WTC11 (cell line): ENCODE measurements around the gene MCFD2. TPM values are rescaled to one million over a fixed set of nuclear protein-coding genes. Genes with fewer than 3 reads are reported as not detected.
"Not testable (repeated sequence)": the region's sequence is repeated elsewhere in the genome, so short reads cannot be mapped to it uniquely, and the experiment has no call there.

Experiments used
- ATAC-seq: fragments of 200-7000 bp; cut with Tn5 transposase; 2 replicates; pipeline ENCODE4 v1.10.0; 2021; ENCODE audit warnings: mild to moderate bottlenecking, moderate library complexity
- CTCF ChIA-PET: fragments of 300-600 bp; sonication (Branson Sonifier 250); formaldehyde crosslinking; loops from one replicate; lab custom pipeline; 2021; ENCODE audit warnings: antibody characterized with exemption; lab: Charles Lee
- POLR2A ChIA-PET: fragments of 350-600 bp; sonication (Branson Sonifier 250); formaldehyde crosslinking; loops from one replicate; lab custom pipeline; 2021; ENCODE audit warnings: antibody characterized with exemption; lab: Charles Lee
- DNase-seq: peaks from one replicate; pipeline ENCODE4 v3.0.0; 2021; ENCODE audit warnings: low spot score
- H3K27ac Mint-ChIP-seq: 2 replicates; pipeline ENCODE4 v1.8.0; 2021; ENCODE audit warnings: mixed read lengths
- H3K27me3 Mint-ChIP-seq: 2 replicates; pipeline ENCODE4 v1.8.0; 2021; ENCODE audit warnings: low read depth, mild to moderate bottlenecking, moderate library complexity, mixed read lengths
- H3K36me3 Mint-ChIP-seq: 2 replicates; pipeline ENCODE4 v1.8.0; 2021; ENCODE audit warnings: mixed read lengths
- H3K4me1 Mint-ChIP-seq: 2 replicates; pipeline ENCODE4 v1.8.0; 2022; ENCODE audit warnings: mixed read lengths
- H3K4me3 Mint-ChIP-seq: 2 replicates; pipeline ENCODE4 v1.8.0; 2021; ENCODE audit warnings: mild to moderate bottlenecking, moderate library complexity, mixed read lengths
- H3K9me3 Mint-ChIP-seq: 2 replicates; pipeline ENCODE4 v1.8.0; 2021; ENCODE audit warnings: mixed read lengths
- CBFB ChIP-seq: sonication (generic); formaldehyde crosslinking; IDR thresholded peaks from 2 replicates; pipeline ENCODE4 v1.8.1; 2022; ENCODE audit warnings: mild to moderate bottlenecking, low read depth, missing genetic modification reagents
- CREB1 ChIP-seq: sonication (generic); formaldehyde crosslinking; IDR thresholded peaks from 2 replicates; pipeline ENCODE4 v1.8.0; 2023; ENCODE audit warnings: mild to moderate bottlenecking, missing genetic modification reagents
- EMX1 ChIP-seq: fragments of 250-450 bp; sonication (Bioruptor Pico); IDR thresholded peaks from 2 replicates; pipeline ENCODE4 v1.8.0; 2021; ENCODE audit warnings: mild to moderate bottlenecking
- FOXP1 ChIP-seq: sonication (generic); formaldehyde crosslinking; IDR thresholded peaks from 2 replicates; pipeline ENCODE4 v1.8.0; 2022; ENCODE audit warnings: missing genetic modification reagents, mild to moderate bottlenecking, moderate library complexity, borderline replicate concordance
- GTF2I ChIP-seq: fragments of 250-450 bp; sonication (Bioruptor Pico); conservative IDR thresholded peaks from 2 replicates; pipeline ENCODE4 v1.4.0; 2021; ENCODE audit warnings: mild to moderate bottlenecking
- NR1H2 ChIP-seq: sonication (generic); formaldehyde crosslinking; IDR thresholded peaks from 2 replicates; pipeline ENCODE4 v1.9.0; 2021; ENCODE audit warnings: mild to moderate bottlenecking, moderate library complexity, missing genetic modification reagents
- RELA ChIP-seq: sonication (generic); formaldehyde crosslinking; IDR thresholded peaks from 2 replicates; pipeline ENCODE4 v1.8.1; 2022; ENCODE audit warnings: missing genetic modification reagents, mild to moderate bottlenecking, borderline replicate concordance
- SOX15 ChIP-seq: fragments of 250-450 bp; sonication (Bioruptor Pico); IDR thresholded peaks from 2 replicates; pipeline ENCODE4 v1.9.0; 2021; ENCODE audit warnings: mild to moderate bottlenecking
- SP1 ChIP-seq: sonication (generic); formaldehyde crosslinking; conservative IDR thresholded peaks from 2 replicates; pipeline ENCODE4 v1.8.1; 2022; ENCODE audit warnings: missing genetic modification reagents
- TEAD4 ChIP-seq: sonication (generic); formaldehyde crosslinking; IDR thresholded peaks from 2 replicates; pipeline ENCODE4 v1.8.0; 2022; ENCODE audit warnings: mild to moderate bottlenecking, missing genetic modification reagents
- TP53 ChIP-seq: sonication (generic); formaldehyde crosslinking; IDR thresholded peaks from 2 replicates; pipeline ENCODE4 v1.8.1; 2023; ENCODE audit warnings: mild to moderate bottlenecking, missing genetic modification reagents
- ZBTB43 ChIP-seq: sonication (generic); formaldehyde crosslinking; IDR thresholded peaks from 2 replicates; pipeline ENCODE4 v1.8.1; 2023; ENCODE audit warnings: mild to moderate bottlenecking, missing genetic modification reagents
- ZNF396 ChIP-seq: fragments of 250-450 bp; sonication (Bioruptor Pico); IDR thresholded peaks from 2 replicates; pipeline ENCODE4 v1.8.0; 2021; ENCODE audit warnings: mild to moderate bottlenecking, moderate library complexity, borderline replicate concordance
- total RNA-seq: library from RNA; stranded (reverse); gene quantifications from 3 replicates; pipeline ENCODE4 v1.2.3, GENCODE V29; 2021
- TF ChIP-seq, protein P1 (sequence below): fragments of 200-600 bp; IDR thresholded peaks from 2 replicates; pipeline ENCODE4 v1.8.0; 2022; ENCODE audit warnings: antibody characterized with exemption
- TF ChIP-seq, protein P2 (sequence below): fragments of 250-450 bp; sonication (Bioruptor Pico); conservative IDR thresholded peaks from 2 replicates; pipeline ENCODE4 v1.9.0; 2021; ENCODE audit warnings: mild to moderate bottlenecking
- TF ChIP-seq, protein P3 (sequence below): sonication (generic); formaldehyde crosslinking; IDR thresholded peaks from 2 replicates; pipeline ENCODE4 v1.8.1; 2023; ENCODE audit warnings: mild to moderate bottlenecking, moderate library complexity, missing genetic modification reagents
- TF ChIP-seq, protein P4 (sequence below): sonication (generic); formaldehyde crosslinking; IDR thresholded peaks from 2 replicates; pipeline ENCODE4 v1.8.1; 2023; ENCODE audit warnings: mild to moderate bottlenecking, missing genetic modification reagents, moderate library complexity

Gene MCFD2
- total RNA-seq, 1 experiment from 2014 or later, result 68.1 TPM

DNA sequence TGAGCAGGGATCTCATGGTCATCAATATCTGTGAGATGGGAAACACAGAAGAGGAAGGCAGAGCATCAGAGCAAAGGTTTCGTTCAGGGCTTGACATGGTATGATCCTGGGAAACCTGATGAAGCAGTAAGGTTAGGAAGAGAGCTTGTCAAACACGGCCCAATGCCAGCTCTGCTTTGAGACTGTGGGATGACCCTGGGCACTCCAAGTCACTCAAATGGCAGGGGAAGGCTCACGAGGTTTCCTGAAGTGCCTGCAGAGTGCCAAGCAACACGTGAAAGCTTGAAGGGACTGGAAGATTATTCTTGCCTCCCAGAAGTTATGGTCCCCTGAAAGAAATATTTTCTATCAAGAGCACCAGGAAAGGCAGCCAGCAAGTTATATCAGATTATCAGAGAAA, 6.5 kb downstream of the MCFD2 start:
- Mint-ChIP-seq H3K27ac (no peak overlapping the region), H3K4me3 (no peak overlapping the region), H3K9me3 (no peaks in the 10 kb centered on the region), H3K36me3 (peaks cover 53% of the 10 kb centered on the region), H3K4me1 (peaks cover 6% of the 10 kb centered on the region), H3K27me3 (no peaks in the 10 kb centered on the region)
- TF ChIP-seq FOXP1, result no peak
- TF ChIP-seq EMX1 (CRISPR knock-in tag), result no peak
- no peak for TF ChIP-seq SP1 (CRISPR knock-in tag)
- TF ChIP-seq, protein P1, sequence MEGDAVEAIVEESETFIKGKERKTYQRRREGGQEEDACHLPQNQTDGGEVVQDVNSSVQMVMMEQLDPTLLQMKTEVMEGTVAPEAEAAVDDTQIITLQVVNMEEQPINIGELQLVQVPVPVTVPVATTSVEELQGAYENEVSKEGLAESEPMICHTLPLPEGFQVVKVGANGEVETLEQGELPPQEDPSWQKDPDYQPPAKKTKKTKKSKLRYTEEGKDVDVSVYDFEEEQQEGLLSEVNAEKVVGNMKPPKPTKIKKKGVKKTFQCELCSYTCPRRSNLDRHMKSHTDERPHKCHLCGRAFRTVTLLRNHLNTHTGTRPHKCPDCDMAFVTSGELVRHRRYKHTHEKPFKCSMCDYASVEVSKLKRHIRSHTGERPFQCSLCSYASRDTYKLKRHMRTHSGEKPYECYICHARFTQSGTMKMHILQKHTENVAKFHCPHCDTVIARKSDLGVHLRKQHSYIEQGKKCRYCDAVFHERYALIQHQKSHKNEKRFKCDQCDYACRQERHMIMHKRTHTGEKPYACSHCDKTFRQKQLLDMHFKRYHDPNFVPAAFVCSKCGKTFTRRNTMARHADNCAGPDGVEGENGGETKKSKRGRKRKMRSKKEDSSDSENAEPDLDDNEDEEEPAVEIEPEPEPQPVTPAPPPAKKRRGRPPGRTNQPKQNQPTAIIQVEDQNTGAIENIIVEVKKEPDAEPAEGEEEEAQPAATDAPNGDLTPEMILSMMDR, result no peak
- no peak for TF ChIP-seq SOX15 (CRISPR knock-in tag)
- TF ChIP-seq, protein P2, sequence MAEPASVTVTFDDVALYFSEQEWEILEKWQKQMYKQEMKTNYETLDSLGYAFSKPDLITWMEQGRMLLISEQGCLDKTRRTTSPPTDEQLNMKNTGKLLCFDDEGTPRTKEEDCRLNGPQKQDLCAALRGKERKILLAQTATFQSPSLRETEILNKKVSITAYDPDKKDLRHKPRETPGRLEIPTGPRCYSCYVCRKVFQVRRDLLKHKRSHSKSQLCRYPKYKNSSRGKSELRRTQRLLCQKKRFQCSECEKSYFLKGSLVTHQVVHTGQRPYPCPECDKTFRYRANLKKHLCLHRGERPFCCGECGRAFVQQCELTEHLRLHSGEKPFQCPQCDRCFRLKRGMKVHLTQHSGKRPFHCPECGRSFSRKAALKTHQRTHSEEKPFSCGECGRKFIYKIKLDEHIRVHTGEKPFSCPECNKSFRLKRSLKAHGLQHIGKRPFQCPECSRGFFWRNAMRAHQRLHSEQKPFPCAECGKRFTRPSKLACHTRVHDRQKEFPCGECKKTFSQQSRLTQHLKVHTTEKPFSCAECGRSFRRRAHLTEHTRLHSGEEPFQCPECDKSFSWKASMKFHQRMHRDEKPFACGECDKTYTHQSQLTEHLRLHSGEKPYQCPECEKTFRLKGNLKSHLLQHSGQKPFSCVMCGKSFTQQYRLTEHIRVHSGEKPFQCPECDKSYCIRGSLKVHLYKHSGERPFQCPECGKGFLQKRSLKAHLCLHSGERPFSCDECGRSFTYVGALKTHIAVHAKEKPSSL (CRISPR knock-in tag), result no peak
- TF ChIP-seq TP53 (CRISPR knock-in tag), result no peak
- no peak for TF ChIP-seq ZNF396 (CRISPR knock-in tag)
- TF ChIP-seq ZBTB43 (CRISPR knock-in tag), result no peak
- TF ChIP-seq CBFB (CRISPR knock-in tag), result no peak
- TF ChIP-seq CREB1, result no peak
- no peak for TF ChIP-seq RELA
- TF ChIP-seq, protein P3, sequence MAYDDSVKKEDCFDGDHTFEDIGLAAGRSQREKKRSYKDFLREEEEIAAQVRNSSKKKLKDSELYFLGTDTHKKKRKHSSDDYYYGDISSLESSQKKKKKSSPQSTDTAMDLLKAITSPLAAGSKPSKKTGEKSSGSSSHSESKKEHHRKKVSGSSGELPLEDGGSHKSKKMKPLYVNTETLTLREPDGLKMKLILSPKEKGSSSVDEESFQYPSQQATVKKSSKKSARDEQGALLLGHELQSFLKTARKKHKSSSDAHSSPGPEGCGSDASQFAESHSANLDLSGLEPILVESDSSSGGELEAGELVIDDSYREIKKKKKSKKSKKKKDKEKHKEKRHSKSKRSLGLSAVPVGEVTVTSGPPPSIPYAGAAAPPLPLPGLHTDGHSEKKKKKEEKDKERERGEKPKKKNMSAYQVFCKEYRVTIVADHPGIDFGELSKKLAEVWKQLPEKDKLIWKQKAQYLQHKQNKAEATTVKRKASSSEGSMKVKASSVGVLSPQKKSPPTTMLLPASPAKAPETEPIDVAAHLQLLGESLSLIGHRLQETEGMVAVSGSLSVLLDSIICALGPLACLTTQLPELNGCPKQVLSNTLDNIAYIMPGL (CRISPR knock-in tag), result no peak
- no peak for TF ChIP-seq NR1H2 (CRISPR knock-in tag)
- TF ChIP-seq GTF2I, result no peak
- TF ChIP-seq TEAD4, result no peak
- TF ChIP-seq, protein P4, sequence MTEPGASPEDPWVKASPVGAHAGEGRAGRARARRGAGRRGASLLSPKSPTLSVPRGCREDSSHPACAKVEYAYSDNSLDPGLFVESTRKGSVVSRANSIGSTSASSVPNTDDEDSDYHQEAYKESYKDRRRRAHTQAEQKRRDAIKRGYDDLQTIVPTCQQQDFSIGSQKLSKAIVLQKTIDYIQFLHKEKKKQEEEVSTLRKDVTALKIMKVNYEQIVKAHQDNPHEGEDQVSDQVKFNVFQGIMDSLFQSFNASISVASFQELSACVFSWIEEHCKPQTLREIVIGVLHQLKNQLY (CRISPR knock-in tag), result no peak
- POLR2A ChIA-PET, result no interaction called here
- CTCF ChIA-PET, result no interaction called here
- no peak for DNase-seq
- ATAC-seq, result no peak

- H3K4me3 Mint-ChIP-seq, H3K4me1 Mint-ChIP-seq, DNase-seq, ATAC-seq, H3K27ac Mint-ChIP-seq, H3K27me3 Mint-ChIP-seq, H3K9me3 Mint-ChIP-seq, POLR2A ChIA-PET, CTCF ChIA-PET: not testable (repeated sequence)
- H3K36me3 Mint-ChIP-seq, result peaks cover 42% of the 10 kb centered on the region
Measured at GRCh38 chr2:46904908-46905678, 10.5 kb downstream of the MCFD2 start.

- ATAC-seq, H3K4me1 Mint-ChIP-seq, DNase-seq, POLR2A ChIA-PET, H3K27me3 Mint-ChIP-seq, H3K9me3 Mint-ChIP-seq, H3K27ac Mint-ChIP-seq, H3K4me3 Mint-ChIP-seq: not testable (repeated sequence)
- H3K36me3 Mint-ChIP-seq, result peaks cover 26% of the 10 kb centered on the region
- CTCF ChIA-PET, result interaction anchor here (0.6 kb wide), 1 partner anchor 25 kb away, joined by 3 read pairs; no protein-coding TSS in a partner anchor
Measured at GRCh38 chr2:46902980-46903379, 12.6 kb downstream of the MCFD2 start.
